Fibroblast of skin of back (primary cell): Measurements from ENCODE around the gene KCNQ1.

ENCODE experiments used
- DNase-seq: peaks from one replicate; pipeline ENCODE4 v3.0.0-alpha.2; 2013

KCNQ1 gene

DNA sequence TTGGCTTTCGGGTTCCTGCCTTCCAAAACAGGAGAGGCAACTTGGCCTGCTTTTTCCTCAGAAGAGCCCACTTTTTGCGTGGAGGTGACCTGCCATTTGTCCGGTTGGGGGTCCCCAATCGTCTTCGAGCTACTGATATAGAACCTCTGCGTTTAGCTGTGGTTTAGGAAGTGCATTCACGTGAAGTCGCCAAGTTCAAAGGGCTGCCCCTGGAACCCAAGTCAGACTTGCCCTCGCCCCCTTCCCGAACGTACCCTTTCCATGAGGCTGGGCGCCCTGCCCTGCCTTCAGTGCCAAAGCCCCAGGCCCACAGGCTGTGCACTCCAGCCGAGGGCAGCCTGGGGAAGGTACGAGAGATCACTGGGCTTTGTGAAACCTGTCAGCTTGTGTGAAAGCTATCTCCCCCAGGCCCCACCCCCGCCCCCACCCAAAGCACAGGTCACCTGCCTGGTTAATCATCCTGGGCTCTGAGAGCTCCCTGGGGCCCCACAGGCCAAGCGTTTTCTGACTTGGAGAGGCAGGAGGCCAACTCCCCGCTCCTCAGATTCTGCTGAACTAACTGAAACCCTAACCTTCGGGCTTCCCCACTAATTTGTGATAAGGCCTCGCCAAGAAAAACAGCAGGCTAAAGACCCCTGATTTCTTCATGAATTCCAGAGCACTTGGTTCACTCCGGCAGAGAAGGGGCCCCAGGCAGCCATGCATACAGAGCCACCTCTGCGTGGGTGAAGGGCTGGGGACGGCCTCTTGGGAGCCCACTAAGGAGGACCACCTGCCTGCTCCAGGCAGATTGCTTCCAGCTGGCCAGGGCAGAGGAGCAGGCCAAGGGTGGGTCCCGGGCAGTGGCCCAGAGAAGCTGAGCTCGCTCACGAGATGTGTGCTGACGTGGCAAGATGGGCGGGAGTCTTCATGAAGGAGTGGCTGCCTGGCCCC is 280.8 kb downstream of the KCNQ1 start:
- DNase-seq = no peak

DNA sequence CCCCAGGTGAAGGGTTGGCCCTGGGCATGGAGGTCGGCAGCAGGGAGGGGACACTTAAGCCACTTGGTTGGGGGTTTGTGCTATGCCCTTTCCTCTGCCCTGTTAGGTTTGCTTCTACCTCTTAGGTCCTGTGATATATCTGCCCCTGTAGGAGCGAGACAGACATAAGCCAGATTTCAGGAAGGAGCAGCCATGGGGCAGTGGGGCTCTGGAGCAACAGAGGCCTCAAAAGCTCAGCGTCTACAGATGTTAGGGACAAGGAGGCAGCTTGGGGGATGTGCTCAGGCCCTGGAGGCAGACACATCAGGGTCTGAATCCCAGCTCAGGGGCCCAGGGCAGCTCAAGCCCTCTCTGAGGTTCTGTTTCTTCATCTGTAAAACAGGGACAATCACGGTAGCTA is 282.2 kb downstream of the KCNQ1 start:
- no peak for DNase-seq

DNA sequence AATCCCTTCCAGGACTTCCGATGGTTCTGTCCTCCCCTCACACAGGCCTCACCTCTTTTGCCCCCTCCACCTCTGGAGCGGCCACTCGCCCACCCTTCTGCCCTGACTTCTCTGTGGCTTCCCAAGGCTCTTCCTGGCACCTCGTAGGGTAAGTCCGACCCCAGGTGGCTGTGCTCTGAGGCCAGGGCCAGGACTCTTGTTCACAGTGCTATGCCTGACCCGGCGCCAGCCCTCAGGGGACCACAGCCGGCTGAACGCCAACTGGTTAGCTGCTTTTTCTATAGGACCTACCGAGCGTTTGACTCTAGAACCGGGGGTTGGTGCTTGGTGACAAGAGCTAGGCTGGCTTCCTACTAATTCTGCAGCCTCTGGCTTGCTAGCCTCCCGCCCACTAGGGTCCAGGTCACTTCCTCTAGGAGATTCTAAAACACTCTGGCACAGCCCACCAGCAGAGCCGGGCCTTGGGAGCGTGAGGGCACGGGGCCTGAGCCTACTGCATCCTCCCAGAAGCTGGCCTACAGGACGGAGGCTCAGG is 283.4 kb downstream of the KCNQ1 start:
- DNase-seq = no peak

DNA sequence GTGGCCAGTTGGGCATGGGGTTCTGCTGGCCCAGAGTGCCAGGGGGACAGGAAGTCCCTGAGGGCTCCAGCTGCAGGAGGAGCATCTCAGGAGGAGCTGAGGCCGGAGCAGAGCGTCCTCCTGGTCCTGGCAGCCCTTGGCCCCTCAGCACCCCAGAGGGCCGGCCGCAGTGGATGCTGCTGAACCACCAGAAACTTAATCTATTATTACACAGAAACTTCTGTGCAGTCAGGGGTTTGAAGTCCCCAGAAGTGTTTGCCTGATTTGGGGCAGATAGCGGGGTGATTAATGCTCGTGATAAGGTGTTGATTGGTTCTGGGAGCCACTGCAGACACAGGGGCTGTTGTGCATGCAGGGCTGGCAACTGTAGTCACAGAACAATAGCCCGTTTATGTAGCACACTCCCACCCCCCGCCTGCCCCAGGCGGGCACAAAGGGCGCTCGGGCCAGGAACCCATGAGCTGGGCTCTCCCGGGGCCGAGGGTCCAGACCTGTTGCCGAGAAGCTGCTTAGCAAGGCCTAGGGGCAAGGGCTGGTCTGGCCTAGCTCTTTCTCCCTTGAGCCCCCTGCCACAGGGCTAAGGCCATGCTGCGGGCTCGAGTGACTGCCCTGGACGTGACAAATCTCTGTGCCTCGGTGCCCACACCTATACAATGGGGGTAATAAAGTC is 284.0 kb downstream of the KCNQ1 start:
- DNase-seq = no peak

DNA sequence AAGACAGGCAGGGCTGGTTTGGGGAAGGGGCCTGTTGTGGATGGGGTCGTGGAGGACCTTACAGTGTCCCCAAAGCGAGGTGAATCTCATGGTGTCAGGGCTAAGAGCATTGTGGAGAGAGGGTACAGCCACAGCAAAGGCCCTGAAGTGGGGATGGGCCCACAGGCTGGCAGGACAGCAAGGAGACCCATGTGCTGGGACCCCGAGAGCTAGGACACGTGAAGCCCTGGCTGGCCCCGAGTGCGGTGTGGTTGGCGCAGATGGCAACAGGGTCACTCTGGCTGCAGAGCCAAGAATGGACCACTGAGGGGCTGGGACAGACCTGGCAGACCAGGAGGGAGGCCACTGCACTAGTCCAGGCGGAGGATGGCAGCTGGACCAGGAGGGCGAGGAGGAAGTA is 285.0 kb downstream of the KCNQ1 start:
- no peak for DNase-seq

DNA sequence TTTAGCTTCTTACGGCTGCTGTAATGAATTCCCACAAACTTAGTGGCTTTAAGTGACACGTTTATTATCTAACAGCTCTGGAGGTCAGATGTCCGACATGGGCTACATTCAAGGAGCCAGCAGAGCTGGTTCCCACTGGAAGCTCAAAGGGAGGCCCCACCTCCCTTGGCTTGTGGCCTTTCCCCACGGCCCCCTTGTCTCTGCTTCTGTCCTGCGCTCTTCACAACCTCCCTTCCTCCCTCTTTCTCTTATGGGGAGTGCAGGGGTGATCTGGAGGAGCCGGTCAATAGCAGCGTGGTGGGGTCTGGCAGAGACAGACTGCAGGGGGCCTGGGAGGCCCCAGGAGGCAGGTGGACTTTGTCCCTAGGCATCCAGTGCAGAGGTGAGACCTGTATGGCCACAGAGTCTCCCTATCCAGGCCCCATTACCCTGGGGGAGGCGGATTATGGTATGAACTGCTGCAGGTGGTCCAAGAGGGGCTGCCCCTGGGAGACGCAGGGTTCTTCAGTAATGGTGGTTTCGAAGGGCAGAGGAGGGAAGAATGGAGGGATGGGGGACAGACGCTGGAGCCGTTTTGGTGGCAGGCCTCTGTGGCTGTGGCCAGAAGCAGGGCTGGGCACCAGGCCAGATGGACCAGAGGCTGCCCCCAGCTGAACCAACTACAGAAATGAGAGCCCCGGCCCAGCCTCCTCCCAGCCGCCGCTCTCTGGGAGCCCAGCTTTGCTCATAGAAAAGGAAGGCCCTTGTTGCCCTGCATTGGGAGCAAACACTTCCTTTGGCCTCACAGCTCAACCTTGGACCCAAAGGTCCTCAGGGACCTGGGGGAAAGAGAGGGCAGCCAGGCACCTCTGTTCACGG is 285.7 kb downstream of the KCNQ1 start:
- DNase-seq = no peak

DNA sequence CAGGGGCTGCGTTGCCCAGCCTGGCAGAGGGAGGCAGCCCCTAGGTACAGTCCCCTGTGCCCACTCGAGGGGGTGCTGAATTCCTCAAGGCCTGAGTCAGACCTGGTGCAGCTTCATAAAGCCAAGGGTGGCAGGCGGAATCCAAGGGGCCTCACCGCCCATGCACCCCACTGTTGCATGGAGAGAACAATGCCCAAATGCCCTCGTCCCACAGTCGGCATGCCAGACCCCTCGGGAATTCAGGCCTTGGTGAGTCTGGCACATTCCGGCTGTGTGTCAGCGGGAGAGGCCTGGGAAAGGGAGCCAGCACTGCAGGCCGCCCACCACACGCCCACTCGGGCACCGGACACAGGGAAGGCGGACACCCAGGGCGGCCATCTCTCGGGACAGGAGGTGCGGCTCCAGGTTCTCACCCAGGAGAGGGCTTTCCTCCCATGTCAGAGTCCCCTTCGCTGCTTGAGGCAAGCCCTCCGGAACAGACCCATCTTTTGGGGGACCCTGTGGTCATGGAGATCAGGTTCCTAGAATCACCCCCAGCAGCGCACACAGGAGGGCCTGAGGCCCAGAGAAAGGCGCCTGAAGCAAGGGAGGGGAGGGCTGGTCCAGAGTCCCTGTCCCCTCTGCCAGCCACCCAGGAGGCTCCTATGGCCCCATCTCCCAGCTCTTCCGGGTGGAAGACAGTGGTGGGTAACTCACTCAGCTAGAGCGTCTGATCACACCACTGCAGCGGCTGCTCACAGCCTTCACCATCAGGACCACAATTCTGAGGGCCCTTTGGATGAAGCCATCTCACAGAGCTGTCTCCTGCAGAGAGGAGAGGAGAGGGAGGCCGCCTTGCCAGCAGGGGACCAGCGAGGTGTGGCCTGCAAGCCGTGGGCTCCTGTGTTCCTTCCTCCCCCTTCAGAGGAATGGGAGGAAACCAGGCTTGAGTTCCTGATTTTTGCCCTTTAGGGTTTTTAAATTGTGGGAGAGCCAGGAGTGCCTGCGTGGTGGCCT is 286.6 kb downstream of the KCNQ1 start:
- no peak for DNase-seq

DNA sequence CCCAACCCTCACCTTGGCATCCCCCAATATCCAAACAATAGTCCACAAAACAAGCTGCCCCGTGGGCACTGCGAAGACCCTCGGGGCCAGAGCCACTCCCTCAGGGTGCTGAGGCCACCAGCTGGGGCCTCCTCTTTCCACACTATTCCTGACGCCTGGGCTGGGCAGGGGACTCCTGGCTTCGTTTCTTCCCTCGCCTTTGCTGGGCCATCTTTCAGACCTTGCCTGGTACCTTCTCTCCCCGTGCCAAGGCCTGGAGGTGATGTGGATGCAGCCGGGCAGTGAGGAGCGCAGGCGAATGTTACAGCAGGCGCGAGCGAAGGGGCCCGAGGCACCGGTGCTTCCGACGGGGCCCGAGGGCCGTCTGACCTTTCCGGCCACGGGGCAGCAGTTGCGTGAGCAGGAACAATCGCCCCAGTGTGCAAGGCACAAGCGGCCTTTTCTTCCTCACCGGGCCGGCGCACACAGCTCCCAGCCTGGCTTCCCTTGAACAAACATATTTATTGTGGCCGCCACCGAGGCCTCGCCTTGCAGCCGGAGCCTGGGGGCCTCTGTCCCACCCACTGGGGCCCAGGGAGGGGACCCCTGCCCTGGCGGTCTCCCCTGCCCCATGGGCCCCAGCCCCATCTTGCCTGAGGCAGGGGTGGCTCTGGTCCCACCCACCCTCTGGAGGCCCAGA is 287.6 kb downstream of the KCNQ1 start:
- no peak for DNase-seq

DNA sequence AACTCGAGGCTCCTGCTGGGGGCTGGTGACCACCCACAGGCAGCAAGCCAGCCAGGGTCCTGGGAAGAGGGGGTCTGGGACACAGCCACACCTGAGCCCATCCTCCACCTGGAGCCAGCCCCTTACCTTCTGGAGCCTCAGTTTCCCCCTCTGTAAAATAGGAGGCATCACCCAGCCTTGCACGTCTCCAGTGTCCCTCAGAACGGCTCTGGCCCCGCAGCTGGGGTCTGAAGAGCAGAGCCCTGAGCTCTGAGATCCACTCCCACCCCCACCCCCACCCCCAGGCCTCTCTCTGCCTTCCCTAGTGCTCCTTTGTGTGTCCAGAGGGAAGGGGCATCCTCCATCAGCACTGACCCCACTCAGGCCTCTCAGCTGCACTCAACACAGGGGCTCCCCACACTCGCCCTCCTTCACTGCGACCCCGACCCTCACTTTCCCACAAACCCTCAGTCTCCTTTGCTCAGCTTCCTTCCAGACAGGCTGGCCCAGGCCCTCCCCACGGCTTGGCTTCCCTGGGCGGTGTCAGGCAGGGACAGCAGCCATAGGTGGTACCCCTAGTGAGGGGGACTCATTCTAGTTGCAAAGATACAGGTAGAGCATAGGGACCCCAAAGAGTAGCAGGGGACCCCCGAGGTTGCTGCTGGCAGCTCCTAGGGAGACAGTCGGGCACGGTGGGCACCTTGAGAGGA is 288.3 kb downstream of the KCNQ1 start:
- no peak for DNase-seq

DNA sequence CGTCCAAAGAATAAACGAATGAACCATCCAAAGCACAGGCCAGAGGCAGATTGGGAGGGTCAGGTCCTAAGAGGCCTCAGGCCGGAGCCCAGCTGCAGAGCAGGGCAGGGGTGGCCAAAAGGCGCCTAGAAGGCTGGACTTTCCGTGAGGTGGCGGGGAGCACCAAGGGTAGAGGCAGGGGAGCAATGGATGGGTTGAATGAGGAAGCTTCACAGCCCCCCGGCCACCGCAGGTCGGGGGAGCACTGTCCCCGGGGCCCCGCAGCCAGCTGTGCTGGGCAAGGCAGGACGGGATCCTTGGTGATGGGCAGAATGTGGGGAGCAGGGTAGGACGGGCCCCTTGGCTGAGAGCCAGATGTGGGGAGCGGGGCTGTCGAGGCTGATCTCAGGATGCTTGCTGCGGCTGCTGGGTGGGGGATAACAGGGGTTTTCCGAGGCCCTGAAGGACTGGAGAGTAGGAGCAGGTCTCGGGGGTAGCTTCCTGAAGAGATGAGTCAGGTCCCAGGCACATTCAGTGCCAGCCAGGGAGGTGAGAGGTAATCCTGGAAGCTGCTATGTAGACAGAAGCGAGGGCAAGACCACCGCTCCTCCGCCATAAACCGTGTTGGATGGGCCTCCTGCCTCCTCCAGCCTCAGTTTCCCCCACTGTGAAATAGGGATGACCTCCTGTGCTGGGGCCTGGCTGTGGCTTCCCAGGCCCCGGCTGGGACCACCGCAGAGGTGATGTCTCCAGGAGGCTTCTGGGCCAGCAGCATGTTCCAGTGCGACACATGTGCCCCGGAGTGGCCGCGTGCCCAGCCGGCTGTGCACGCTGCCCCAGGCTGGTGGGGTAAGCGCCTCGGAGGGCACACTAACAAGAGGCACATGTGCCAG is 289.6 kb downstream of the KCNQ1 start:
- no peak for DNase-seq

DNA sequence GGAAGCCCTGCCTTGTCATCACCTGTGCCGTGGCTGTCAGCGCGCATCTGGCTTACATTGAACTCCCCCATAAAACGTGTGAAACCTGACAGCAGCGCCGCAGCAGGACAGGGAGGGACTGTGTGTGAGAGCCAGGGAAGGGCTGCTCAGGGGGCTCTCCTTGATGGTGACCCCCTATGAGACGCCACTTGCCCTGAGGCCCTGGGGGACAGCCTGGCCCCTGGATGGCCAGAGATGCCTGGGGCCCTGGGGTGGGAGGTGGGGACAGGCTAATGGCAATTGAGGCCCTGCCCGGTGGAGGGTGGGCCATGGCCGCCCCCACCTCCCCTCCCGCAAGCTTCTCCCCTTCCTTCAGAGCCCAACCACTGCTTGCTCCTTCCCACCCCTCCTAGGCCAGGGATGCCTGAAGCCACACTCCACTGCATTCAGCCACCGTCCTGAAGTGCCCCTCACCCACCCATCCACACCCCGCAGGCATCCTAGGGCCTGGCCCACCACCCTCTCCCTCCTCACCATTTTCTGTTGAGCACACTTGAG is 290.3 kb downstream of the KCNQ1 start:
- DNase-seq = no peak

DNA sequence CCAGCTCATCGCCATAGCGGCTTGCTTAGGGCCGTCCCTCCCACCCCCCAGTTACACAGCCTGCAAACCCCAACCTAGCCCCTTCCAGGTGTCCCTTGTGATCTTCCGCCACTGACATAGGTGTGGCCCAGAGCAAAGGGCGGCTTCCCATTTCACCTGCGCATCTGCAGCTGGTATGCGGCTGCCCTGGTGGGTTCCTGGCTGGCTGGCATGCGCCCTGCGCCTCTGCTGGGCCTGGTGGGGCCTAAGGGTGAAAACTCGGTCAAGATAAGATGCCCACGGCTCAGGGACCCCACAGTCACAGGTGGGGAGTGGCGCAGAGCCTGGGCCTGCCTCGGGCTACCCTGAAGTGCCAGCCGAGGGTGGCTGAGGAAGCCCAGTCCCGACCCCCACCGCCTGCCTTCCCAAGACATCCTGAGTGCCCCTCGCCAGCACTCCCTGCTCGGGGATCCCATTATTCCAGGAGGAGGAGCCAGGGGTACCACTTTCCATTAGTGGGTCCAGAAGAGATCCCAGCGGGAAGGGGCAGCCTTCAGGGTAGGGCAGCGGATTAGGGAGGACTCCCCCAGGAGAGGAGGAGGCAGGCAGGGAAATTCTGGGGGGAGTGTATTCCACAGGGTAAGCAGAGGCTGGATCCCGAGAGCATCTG is 291.9 kb downstream of the KCNQ1 start:
- DNase-seq = no peak

DNA sequence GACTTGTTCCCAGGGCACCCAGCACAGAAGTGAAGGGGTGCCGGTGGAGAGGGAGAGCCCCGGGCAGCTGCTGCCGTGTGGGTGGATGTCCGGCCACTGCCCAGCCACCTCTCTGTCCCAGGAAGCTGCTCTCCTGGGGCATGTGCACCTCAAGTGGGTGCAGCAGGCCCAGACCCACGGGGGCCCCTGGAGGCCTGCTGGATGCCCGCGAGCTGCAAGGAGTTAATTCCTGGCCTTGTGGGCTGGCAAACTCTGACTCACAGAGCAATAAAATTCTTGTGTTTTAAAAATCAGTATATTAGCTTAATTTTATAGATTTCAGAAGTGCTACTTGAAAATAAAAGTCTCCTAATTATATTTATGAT is 292.4 kb downstream of the KCNQ1 start:
- DNase-seq = no peak

DNA sequence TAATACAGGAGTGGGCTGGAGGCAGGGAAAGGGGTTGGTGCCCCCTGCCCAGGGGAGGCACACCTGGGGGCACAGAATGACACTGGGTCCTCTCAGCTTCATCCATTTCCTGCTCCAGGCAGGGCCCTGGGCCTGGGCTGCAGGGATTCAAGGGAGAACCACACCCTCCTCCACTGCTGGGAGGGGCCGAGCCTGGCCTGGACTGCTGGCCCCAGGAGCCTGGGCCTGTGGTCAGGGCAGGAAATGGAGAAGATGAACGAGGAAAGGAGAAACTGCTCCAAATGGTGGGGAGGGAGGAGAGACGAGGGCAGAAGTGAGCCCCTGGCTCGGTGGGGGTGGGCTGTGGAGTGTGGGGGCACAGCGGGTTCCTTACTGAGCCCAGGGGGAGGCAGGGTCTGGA is 293.1 kb downstream of the KCNQ1 start:
- DNase-seq = no peak

DNA sequence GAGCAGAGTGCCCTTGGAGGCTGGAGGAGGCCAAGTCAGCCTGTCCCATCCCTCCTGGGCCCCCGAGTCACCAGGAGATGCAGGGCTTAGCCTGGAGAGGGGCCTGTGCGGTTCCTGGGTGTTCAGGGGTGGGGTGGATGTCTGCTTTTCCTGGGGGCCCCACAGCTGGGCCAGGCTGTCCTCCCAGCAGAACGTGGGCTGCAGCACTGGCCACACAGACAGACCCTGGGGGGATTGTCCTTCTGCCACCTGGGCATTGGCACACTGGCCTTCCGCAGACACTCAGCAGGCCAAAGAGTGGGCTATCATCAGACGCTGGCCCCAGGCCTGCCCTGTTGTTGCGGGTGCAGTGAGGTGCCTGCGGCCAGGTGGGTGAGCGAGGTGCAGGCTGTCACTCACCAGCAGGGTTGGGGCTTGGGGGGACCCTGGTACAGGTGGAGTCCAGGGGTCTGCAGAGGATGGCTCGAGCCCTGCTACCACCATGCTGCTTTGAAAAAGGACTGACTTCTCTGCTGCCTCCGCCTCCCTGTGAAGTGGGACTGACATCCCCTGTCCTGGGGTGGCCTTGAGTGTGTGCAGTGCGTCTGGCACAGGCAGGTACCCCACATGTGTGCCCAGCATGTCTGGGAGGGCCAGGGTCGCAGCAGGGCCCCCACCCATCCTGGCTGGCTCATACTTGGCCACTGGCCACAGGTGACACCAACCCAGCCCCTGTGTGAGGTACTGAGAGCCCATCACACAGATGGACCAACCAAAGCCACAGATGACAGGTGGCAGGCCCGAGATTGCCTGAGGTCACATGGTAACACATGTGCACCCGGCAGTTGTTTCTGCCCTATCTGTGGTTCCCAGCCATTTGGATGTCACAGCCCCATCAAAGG is 294.0 kb downstream of the KCNQ1 start:
- no peak for DNase-seq

DNA sequence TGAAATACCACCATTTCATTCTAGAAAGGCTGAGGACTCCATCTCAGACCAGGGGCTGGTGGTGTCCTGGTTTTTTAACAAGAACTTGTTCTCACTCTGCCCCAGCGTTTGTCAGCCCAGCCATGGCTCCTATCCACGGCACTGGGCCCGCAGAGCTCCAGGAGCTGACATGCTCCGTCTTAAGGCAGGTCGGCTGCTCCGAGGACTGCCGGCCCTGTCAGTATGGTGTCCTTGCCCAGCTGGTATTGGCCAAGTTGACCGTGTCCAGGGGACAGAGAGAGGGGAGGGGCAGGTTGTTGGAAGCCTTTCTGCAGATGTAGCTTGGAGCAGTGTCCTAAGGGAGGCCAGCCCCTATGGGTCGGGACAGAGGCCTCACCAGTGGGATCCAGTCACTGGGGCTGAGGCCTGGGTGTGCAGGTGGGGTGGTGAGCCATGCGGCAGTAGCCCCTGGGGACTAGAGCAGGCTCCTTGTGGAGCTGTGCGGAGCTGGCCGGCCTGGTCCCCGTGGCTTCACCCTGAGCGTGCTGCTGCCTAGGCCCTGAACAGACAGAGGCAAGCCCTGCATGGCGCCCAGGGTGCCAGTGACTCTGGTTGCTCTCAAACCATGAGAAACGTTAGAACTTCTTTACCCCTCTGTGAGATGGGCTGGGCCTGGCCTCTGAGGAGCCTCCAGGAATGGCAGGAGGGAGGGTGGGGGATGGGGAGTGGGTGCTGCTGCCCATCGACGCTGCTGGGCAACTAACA is 294.9 kb downstream of the KCNQ1 start:
- no peak for DNase-seq
